ENCODE data around the gene KIFC1. TPM values are rescaled to one million over a fixed set of nuclear protein-coding genes. Genes with fewer than 3 reads are reported as not detected.
A peak's percentile ranks its signal among the peaks of the same experiment; 100 is the strongest.

The KIFC1 gene
- total and polyA plus RNA-seq, 9 of the 15 experiments (the other 6 are each of a cell fraction or from before 2014, with no cell fraction given), result 1.3 to 95.2 (median 76.9) TPM

DNA sequence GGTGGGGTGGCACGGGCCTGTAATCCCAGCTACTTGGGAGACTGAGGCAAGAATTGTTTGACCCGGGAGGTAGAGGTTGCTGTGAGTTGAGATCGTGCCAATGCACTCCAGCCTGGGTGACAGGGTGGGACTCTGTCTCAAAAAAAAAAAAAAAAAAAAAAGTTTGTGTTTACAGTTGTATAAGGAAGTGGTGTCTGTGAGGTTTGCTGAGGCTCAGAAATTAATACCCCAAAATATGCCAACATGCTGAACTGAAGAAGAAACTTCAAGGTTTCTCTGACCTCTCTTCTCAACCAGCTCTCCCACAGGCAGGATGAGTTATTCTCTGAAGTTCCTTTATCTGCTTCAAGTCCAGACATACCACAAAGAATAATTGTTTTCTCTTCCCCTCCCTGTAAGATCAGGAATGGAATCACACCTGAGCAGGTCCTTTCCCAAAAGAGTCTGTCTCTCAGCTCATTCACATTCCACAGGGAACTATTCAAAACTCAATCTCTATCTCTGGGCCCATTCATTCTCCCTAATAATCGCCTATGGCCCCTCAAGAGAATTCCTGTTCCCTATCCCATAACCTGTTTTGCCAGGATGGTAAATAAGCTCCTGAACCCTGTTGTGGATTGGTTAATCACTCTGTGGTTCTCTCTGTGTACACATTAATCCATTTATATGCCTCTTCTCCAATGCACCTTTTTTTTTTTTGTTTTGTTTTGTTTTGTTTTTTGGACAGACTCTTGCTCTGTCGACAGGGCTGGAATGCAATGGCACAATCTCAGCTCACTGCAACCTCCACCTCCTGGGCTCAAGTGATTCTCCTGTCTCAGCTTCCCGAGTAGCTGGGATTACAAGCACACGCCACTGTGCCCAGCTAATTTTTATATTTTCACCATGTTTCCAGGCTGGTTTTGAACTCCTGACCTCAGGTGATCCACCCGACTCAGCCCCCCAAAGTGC is 17.4 kb upstream of the KIFC1 start:
- H3K27ac ChIP-seq (ENCODE audit: extremely low read depth, low read depth, low read length), result no peak overlapping the region
- in situ Hi-C loops (cut with MboI), result no loop called here
- 56% methylated on average over 8 of the region's 8 CpGs for WGBS (ENCODE audit: insufficient coverage, low coverage, missing lambda C conversion rate)

More for the DNA sequence above, 17.4 kb upstream of the KIFC1 start:
- H3K36me3 ChIP-seq (ENCODE audit: control insufficient read depth, insufficient read depth, low read length), result no peaks in the 10 kb centered on the region
- no peak for ATAC-seq
- H4K20me1 ChIP-seq (replicated peaks; ENCODE audit: control insufficient read depth, insufficient read depth, low read length), result no peaks in the 10 kb centered on the region
- DNase-seq (ENCODE audit: extremely low read depth in 1 of 4, low spot score in 3 of 4), result no peak
- H3K9me3 ChIP-seq (replicated peaks; ENCODE audit: control insufficient read depth, insufficient read depth, low read depth, low read length), result no peaks in the 10 kb centered on the region
- no peaks in the 10 kb centered on the region for H3K27me3 ChIP-seq (ENCODE audit: control insufficient read depth in 2 of 2, insufficient read depth in 2 of 2, low read length in 2 of 2)
- no peak overlapping the region for H3K4me3 ChIP-seq
- H3K4me1 ChIP-seq (replicated peaks in 1 of 2; ENCODE audit: control insufficient read depth in 2 of 2, insufficient read depth in 2 of 2, low read length in 2 of 2), result peaks cover 44 to 53% of the 10 kb centered on the region in 2 experiments
- BruUV-seq (replicated peaks), result no TSS peak
- TF ChIP-seq SAFB2 (IDR thresholded peaks at IDR 0.05; ENCODE audit: borderline replicate concordance, low read depth, low read length, severe bottlenecking), result no peak
- peak; percentile 2 for TF ChIP-seq MEIS2 (IDR thresholded peaks at IDR 0.05; ENCODE audit: partially characterized antibody)
- 0 out of 2 replicates have a peak, but pooled peaks have one; percentile 10 for TF ChIP-seq ZNF384 (IDR thresholded peaks at IDR 0.05; ENCODE audit: low read depth, low read length)
- POLR2A ChIA-PET, result interaction anchor here (0.5 to 2.1 kb wide), 11 partner anchors 9 to 103 kb away, joined by 3 to 6 read pairs (median 4); partner anchors contain the start of genes RPS18 and VPS52
- intact Hi-C loops (cut with micrococcal nuclease), result loop anchor here (10.0 kb wide), 1 partner anchor 51 kb away; the partner anchor contains the start of gene SYNGAP1
- H3K4me2 ChIP-seq (ENCODE audit: insufficient read depth, low read length), result no peak overlapping the region
- no peak for FAIRE-seq
- CTCF ChIA-PET (ENCODE audit: low intra/inter-chr PET ratio), result interaction anchor here (0.6 to 0.7 kb wide), 2 partner anchors 9 to 77 kb away, joined by 5 to 7 read pairs; no protein-coding TSS in a partner anchor
- H3K9ac ChIP-seq (ENCODE audit: insufficient read depth in 1 of 2, low read depth in 2 of 2, low read length in 2 of 2), result peak overlapping the region in 1 of 2 experiments; percentile 69; a peak in 1 of 4 replicates
- H3K79me2 ChIP-seq (ENCODE audit: control insufficient read depth, insufficient read depth, low read length), result no peaks in the 10 kb centered on the region
- H2AFZ ChIP-seq (ENCODE audit: low read depth, low read length), result peak overlapping the region; percentile 15; the same call in 1 of the 2 replicates
- H3K9me1 ChIP-seq (ENCODE audit: control insufficient read depth, insufficient read depth, low read length), result no peaks in the 10 kb centered on the region
